Hippocampal formation (tissue), 2 donors: Measurements from ENCODE around the gene GNG13.

Experiments used
- DNase-seq, 2 donors: peaks; one replicate each; lab custom pipeline; 2025; lab: John Stamatoyannopoulos, UW

The GNG13 gene

GRCh38 chr16:794091-794822 is 6.3 kb downstream of the GNG13 start:
- no peak for DNase-seq

- DNase-seq: no peak
Observed at GRCh38 chr16:793414-793813, 7.1 kb downstream of the GNG13 start.

- DNase-seq: no peak
Observed at GRCh38 chr16:792221-792995, 8.1 kb downstream of the GNG13 start.

GRCh38 chr16:791131-791530 is 9.4 kb downstream of the GNG13 start:
- DNase-seq: no peak

GRCh38 chr16:790086-790485 is 10.4 kb downstream of the GNG13 start:
- no peak for DNase-seq

GRCh38 chr16:789191-789850 is 11.2 kb downstream of the GNG13 start:
- no peak for DNase-seq

- peak; percentile 85 to 88 for DNase-seq
Observed at GRCh38 chr16:788399-789126, 12.0 kb downstream of the GNG13 start, which contains the start of gene CHTF18. TSS of gene CHTF18 (plus strand) at chr16:788620. CDS start at chr16:788685, 65 bp downstream.

GRCh38 chr16:787978-788398 is 12.5 kb downstream of the GNG13 start, which contains the start of gene RPUSD1:
TSS of gene RPUSD1 (minus strand) at chr16:788381. CDS start at chr16:787737, 644 bp downstream.
- DNase-seq: no peak

GRCh38 chr16:787321-787966 is 13.1 kb downstream of the GNG13 start:
- DNase-seq: no peak

GRCh38 chr16:785563-786535 is 14.7 kb downstream of the GNG13 start:
- peak in 1 of 2 donors; percentile 25 for DNase-seq

GRCh38 chr16:784431-784830 is 16.1 kb downstream of the GNG13 start:
- no peak for DNase-seq

- no peak for DNase-seq
Observed at GRCh38 chr16:783404-784161, 17.0 kb downstream of the GNG13 start.

- DNase-seq: no peak
Observed at GRCh38 chr16:782766-783403, 17.6 kb downstream of the GNG13 start.

GRCh38 chr16:782258-782657 is 18.3 kb downstream of the GNG13 start:
- no peak for DNase-seq

- no peak for DNase-seq
Observed at GRCh38 chr16:781346-782010, 19.1 kb downstream of the GNG13 start.

- DNase-seq: no peak
Observed at GRCh38 chr16:780296-780695, 20.2 kb downstream of the GNG13 start.

GRCh38 chr16:779561-779960 is 21.0 kb downstream of the GNG13 start:
- DNase-seq: no peak

- no peak for DNase-seq
Observed at GRCh38 chr16:778909-779527, 21.5 kb downstream of the GNG13 start.
